GM12874 (cell line): ENCODE results near the gene ELF3.

ENCODE experiments used
- CTCF ChIP-seq: IDR thresholded peaks from 2 replicates; pipeline ENCODE4 v1.5.1; 2011; ENCODE audit warnings: low read depth, mild to moderate bottlenecking, control low read depth, low read length, moderate library complexity; ENCODE audit not compliant: insufficient read depth

The ELF3 gene

GRCh38 chr1:202016811-202017748 lies 6.7 kb downstream of the ELF3 start:
- TF ChIP-seq CTCF: no peak

DNA sequence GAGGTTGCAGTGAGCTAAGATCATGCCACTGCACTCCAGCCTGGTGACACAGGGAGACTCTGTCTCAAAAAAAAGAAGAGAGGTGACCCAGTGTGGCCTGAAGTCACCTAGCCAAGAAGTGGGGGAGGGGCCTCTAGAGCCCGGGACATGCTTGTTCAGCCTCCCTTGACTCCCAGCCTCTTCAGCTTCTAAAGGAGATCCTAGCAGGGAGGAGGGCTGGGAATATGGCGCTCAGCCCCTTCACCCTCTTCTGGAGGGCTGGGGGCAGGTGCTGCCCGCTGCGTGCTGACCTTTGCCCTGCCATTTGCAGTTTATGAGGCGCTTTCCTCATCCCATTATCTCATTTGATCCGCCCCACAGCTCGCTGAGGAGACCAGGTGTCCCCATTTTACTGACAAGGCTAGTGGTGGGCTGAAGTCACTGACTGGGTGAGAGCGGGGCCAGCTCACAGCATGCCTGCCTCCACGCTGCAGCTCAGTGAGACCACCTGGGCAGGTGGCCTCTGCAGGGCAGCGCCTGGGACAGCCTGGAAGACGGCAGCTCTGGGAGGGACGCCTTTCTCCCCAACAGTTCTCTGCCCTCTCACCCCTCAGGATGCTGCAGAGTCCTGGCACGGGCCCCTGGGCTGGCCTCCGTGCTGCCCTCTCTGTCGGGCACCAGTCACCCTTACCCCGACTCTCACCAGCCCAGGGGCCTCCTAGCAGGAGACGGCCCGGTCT lies 7.5 kb downstream of the ELF3 start:
- TF ChIP-seq CTCF: no peak

- no peak for TF ChIP-seq CTCF
Observed at GRCh38 chr1:202018468-202019234, 8.3 kb downstream of the ELF3 start.

DNA sequence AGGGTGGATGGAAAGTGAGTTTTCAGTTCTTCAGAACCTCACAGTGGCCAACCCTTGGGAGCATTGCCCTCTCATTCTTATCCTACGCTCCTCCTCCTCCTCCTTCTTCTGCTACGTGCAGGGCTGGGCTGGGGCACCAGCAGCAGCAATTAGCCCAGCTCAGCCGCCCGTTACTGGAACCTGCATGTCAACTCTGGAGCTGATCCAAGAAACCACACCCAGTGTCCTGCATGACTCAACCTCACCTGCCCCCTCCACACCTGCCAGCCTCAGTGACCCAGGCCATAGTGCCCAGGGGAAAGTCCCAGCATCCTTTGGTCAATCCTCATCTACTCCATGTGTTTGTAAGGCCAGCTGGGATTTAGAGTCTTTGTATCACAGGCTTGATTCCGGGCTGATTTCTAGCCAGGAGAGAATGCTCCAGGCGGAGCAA lies 12.6 kb downstream of the ELF3 start:
- TF ChIP-seq CTCF: no peak

- no peak for TF ChIP-seq CTCF
Observed at GRCh38 chr1:202029171-202029665, 18.8 kb downstream of the ELF3 start.

GRCh38 chr1:202029727-202030126 lies 19.3 kb downstream of the ELF3 start:
- no peak for TF ChIP-seq CTCF

- TF ChIP-seq CTCF: no peak
Observed at GRCh38 chr1:202031796-202032195, 21.4 kb downstream of the ELF3 start.
